Spleen (tissue), 11 donors: ENCODE data around the gene OR7G3. TPM values are rescaled to one million over a fixed set of nuclear protein-coding genes. Genes with fewer than 3 reads are reported as not detected.

Source experiments
- DNase-seq: peaks from one replicate; pipeline ENCODE4 v3.0.0-alpha.2; 2020
- H3K27ac ChIP-seq, 8 donors: fragments of 200-600 bp; sonication (generic) in 7 of 8; 1 replicate in 4 of 8; 2 replicates in 4 of 8; pipeline versions ENCODE4 v1.5.0 to v1.8.0; 2016 to 2021; ENCODE audit warnings: inconsistent platforms in 4 of 8, mild to moderate bottlenecking in 4 of 8, moderate library complexity in 1 of 8
- H3K27me3 ChIP-seq, 7 donors: fragments of 200-600 bp; sonication (generic) in 6 of 7; replicated peaks in 1 of 7; 1 replicate in 4 of 7; 2 replicates in 3 of 7; pipeline versions ENCODE4 v1.5.0 to v1.8.0; 2016 to 2021; ENCODE audit warnings: inconsistent platforms in 3 of 7, mild to moderate bottlenecking in 1 of 7
- H3K36me3 ChIP-seq, 6 donors: fragments of 200-600 bp; sonication (generic) in 5 of 6; 1 replicate in 4 of 6; 2 replicates in 2 of 6; pipeline versions ENCODE4 v1.5.0 to v1.8.0; 2016 to 2021; ENCODE audit warnings: inconsistent platforms in 2 of 6
- H3K4me1 ChIP-seq, 6 donors: fragments of 200-600 bp; sonication (generic) in 5 of 6; 1 replicate in 3 of 6; 2 replicates in 3 of 6; pipeline versions ENCODE4 v1.5.0 to v1.8.0; 2016 to 2021; ENCODE audit warnings: inconsistent platforms in 3 of 6
- H3K4me3 ChIP-seq, 8 donors: fragments of 200-600 bp; sonication (generic) in 7 of 8; 1 replicate in 4 of 8; 2 replicates in 4 of 8; pipeline versions ENCODE4 v1.5.0 to v1.8.0; 2016 to 2021; ENCODE audit warnings: inconsistent platforms in 4 of 8, mild to moderate bottlenecking in 4 of 8, moderate library complexity in 2 of 8
- H3K9me3 ChIP-seq, 8 donors: fragments of 200-600 bp; sonication (generic) in 7 of 8; 1 replicate in 4 of 8; 2 replicates in 4 of 8; pipeline versions ENCODE4 v1.5.0 to v1.8.0; 2016 to 2021; ENCODE audit warnings: inconsistent platforms in 4 of 8
- POLR2A ChIP-seq, 3 donors: fragments of 450-650 bp; IDR thresholded peaks; one replicate each; pipeline ENCODE4 v1.5.1; 2017; ENCODE audit warnings: antibody characterized with exemption in 3 of 3, mild to moderate bottlenecking in 1 of 3
- POLR2AphosphoS5 ChIP-seq, 3 donors: sonication (generic); formaldehyde crosslinking; IDR thresholded peaks; one replicate each; pipeline ENCODE4 v1.5.1; 2017; ENCODE audit warnings: antibody characterized with exemption in 3 of 3
- WGBS, 5 donors: extraction: QIAGEN DNeasy Blood & Tissue Kit in 3 of 5; methylation state at CpG; one replicate each; pipeline versions ENCODE4 v1.1.5 to v1.1.7; 2013 to 2018; 5-methylcytosine and 5-hydroxymethylcytosine counted together
- intact Hi-C: fragments of 100-400 bp; cut with DNase I; formaldehyde crosslinking; loops from one replicate; pipeline ENCODE4 v1.15.0; 2023; ENCODE audit warnings: low total_unique reads
- polyA plus RNA-seq, 3 donors: library from polyadenylated mRNA; stranded (reverse); fragments of 200-250 nt; gene quantifications; one replicate each; pipeline ENCODE4 v1.2.1, GENCODE V29; 2013
- total RNA-seq, 7 donors: library from RNA; depleted of rRNA in 3 of 7; stranded (reverse); fragments of >200 nt in 3 of 7; fragmentation: NEBNext Ultra II Directional in 4 of 7; extraction: Animal tissue kit (Norgen Biotek cat#: 25700) in 4 of 7; gene quantifications; one replicate each; pipeline versions ENCODE4 v1.1.0 to v1.2.1, GENCODE V29; 2016 to 2021
- TF ChIP-seq, protein P1 (sequence below), 11 experiments: fragments of 200-600 bp in 7 of 11; fragments of 450-650 bp in 4 of 11; sonication (generic) in 4 of 11; IDR thresholded peaks in 8 of 11; conservative IDR thresholded peaks in 3 of 11; 1 replicate in 7 of 11; 2 replicates in 4 of 11; pipeline versions ENCODE4 v1.4.0 to v1.8.0; 2016 to 2021; ENCODE audit warnings: antibody characterized with exemption in 11 of 11, inconsistent platforms in 4 of 11, mild to moderate bottlenecking in 1 of 11
- donor health status: healthy with polysubstance abuse.
- donor health status: DM: no; HTN: no; CAD: no; lungs with moderate emphysema.
- donor health status: DM: no; HTN: no; CAD: no.
- donor health status: Bipolar disorder and iron deficiency.
- donor health status: healthy.
- donor health status: DM: no; HTN: no; CAD: no.
- donor health status: DM: yes; HTN: yes; CAD: no.

OR7G3 gene
- total and polyA plus RNA-seq, 10 donors, result not detected

- Histone ChIP-seq H3K9me3 (no peaks in the 10 kb centered on the region), H3K36me3 (no peaks in the 10 kb centered on the region), H3K4me1 (no peaks in the 10 kb centered on the region), H3K27ac (no peak overlapping the region), H3K27me3 (peaks cover 0 to 41% (median 0%) of the 10 kb centered on the region in 7 donors), H3K4me3 (no peak overlapping the region)
- intact Hi-C loops, result no loop called here
- WGBS, 5 donors, result 56 to 66% (median 65%) methylated on average over 5 of the region's 5 CpGs
- no peak for TF ChIP-seq POLR2AphosphoS5 (IDR thresholded peaks at IDR 0.05)
- DNase-seq, result no peak
Measured at GRCh38 chr19:9116547-9116946, 10.2 kb downstream of the OR7G3 start.

DNA sequence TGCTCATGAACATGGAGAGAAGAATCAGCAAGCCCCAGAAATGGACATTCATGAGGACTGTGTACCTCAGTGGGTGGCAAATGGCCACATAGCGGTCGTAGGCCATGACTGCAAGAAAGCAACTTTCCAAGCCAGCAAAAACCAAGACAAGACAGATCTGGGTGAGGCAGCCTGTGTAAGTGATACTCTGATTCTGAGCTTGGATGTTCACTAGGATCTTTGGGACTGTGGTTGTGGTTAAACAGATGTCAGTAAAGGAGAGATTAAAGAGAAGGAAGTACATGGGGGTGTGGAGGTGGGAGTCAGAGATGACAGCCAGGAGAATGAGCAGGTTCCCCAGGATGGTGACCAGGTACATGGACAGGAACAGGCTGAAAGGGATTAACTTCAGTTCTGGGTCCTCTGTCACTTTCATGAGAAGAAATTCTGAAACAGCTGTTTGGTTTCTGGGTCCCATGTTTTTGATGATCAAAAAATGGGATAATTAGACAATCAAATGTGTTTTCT is 11.4 kb downstream of the OR7G3 start, which contains the start of gene OR7G1:
TSS of gene OR7G1 (minus strand) at position 457 of the 507 bp plus-strand sequence. CDS start at position 457, 0 bp downstream.
- Histone ChIP-seq H3K4me1 (no peaks in the 10 kb centered on the region), H3K27ac (no peak within 1 kb of the TSS), H3K36me3 (no peaks in the 10 kb centered on the region), H3K4me3 (no peak within 1 kb of the TSS), H3K9me3 (no peaks in the 10 kb centered on the region), H3K27me3 (peaks cover 0 to 41% (median 0%) of the 10 kb centered on the region in 7 donors)
- TF ChIP-seq POLR2AphosphoS5 (IDR thresholded peaks at IDR 0.05) (no peak), POLR2A (IDR thresholded peaks at IDR 0.05) (no peak)
- TF ChIP-seq, protein P1, sequence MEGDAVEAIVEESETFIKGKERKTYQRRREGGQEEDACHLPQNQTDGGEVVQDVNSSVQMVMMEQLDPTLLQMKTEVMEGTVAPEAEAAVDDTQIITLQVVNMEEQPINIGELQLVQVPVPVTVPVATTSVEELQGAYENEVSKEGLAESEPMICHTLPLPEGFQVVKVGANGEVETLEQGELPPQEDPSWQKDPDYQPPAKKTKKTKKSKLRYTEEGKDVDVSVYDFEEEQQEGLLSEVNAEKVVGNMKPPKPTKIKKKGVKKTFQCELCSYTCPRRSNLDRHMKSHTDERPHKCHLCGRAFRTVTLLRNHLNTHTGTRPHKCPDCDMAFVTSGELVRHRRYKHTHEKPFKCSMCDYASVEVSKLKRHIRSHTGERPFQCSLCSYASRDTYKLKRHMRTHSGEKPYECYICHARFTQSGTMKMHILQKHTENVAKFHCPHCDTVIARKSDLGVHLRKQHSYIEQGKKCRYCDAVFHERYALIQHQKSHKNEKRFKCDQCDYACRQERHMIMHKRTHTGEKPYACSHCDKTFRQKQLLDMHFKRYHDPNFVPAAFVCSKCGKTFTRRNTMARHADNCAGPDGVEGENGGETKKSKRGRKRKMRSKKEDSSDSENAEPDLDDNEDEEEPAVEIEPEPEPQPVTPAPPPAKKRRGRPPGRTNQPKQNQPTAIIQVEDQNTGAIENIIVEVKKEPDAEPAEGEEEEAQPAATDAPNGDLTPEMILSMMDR (IDR thresholded peaks at IDR 0.05 in 8 of 11, conservative IDR thresholded peaks at IDR 0.05 in 3 of 11), result no peak
- no peak for DNase-seq
- intact Hi-C loops, result no loop called here
- WGBS, 5 donors, result 75 to 91% (median 90%) methylated on average over 2 of the region's 2 CpGs

- intact Hi-C loops, result no loop called here
- Histone ChIP-seq H3K4me1 (no peaks in the 10 kb centered on the region), H3K36me3 (no peaks in the 10 kb centered on the region), H3K27ac (no peak overlapping the region), H3K27me3 (peaks cover 0 to 48% (median 0%) of the 10 kb centered on the region in 7 donors), H3K4me3 (no peak overlapping the region), H3K9me3 (no peaks in the 10 kb centered on the region)
- DNase-seq, result no peak
- TF ChIP-seq, protein P1 (IDR thresholded peaks at IDR 0.05 in 8 of 11, conservative IDR thresholded peaks at IDR 0.05 in 3 of 11), result no peak
- TF ChIP-seq POLR2AphosphoS5 (IDR thresholded peaks at IDR 0.05), result no peak
- no peak for TF ChIP-seq POLR2A (IDR thresholded peaks at IDR 0.05)
- WGBS, 5 donors, result 37 to 73% (median 67%) methylated on average over 2 of the region's 2 CpGs
Measured at GRCh38 chr19:9109959-9110358, 16.8 kb downstream of the OR7G3 start.

DNA sequence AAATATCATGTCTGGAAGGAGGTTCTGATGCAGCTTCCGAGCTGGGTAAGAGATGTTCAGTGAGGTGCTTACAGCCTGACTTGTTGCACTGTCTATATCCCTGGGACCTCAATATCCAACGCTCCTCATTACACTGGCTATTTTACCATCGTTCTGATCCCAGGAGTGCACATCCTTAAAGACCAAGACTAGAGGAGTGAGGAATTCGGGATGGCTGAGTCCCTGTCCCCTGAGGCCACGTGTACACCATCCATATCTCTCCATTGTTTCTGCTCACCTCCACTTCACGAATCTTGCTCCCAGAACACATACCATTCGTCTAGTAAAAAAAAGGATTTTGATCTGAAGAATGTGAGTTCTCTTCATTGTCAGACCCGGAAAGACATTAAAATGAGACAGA is 19.4 kb downstream of the OR7G3 start, which contains the start of gene OR7G2:
TSS of gene OR7G2 (minus strand) at position 101 of the 400 bp plus-strand sequence. CDS start 4,232 bp downstream, outside the sequence.
- Histone ChIP-seq H3K27me3 (peaks cover 0 to 46% (median 0%) of the 10 kb centered on the region in 7 donors), H3K27ac (no peak within 1 kb of the TSS), H3K36me3 (no peaks in the 10 kb centered on the region), H3K4me1 (no peaks in the 10 kb centered on the region), H3K9me3 (no peaks in the 10 kb centered on the region), H3K4me3 (no peak within 1 kb of the TSS)
- 63 to 78% (median 72%) methylated on average over 8 of the region's 8 CpGs for WGBS, 5 donors
- intact Hi-C loops, result no loop called here
- TF ChIP-seq, protein P1 (IDR thresholded peaks at IDR 0.05 in 8 of 11, conservative IDR thresholded peaks at IDR 0.05 in 3 of 11), result no peak
- no peak for TF ChIP-seq POLR2AphosphoS5 (IDR thresholded peaks at IDR 0.05)
- no peak for TF ChIP-seq POLR2A (IDR thresholded peaks at IDR 0.05)
- DNase-seq, result no peak
